Progenitor cell of endocrine pancreas (in vitro differentiated cells): ENCODE measurements around the gene CEACAM6. TPM values are rescaled to one million over a fixed set of nuclear protein-coding genes. Genes with fewer than 3 reads are reported as not detected.

Experiments used
- DNase-seq: peaks from one replicate; pipeline ENCODE4 v3.0.0; 2021; ENCODE audit warnings: low spot score; ENCODE audit not compliant: unreplicated experiment
- H3K27ac Mint-ChIP-seq: 2 replicates; pipeline ENCODE4 v1.8.0; 2021; ENCODE audit warnings: mild to moderate bottlenecking, moderate library complexity, mixed read lengths
- H3K27me3 Mint-ChIP-seq: 2 replicates; pipeline ENCODE4 v1.8.0; 2021; ENCODE audit warnings: mixed read lengths
- H3K36me3 Mint-ChIP-seq: 2 replicates; pipeline ENCODE4 v1.8.0; 2022; ENCODE audit warnings: mixed read lengths; ENCODE audit not compliant: insufficient read depth
- H3K4me1 Mint-ChIP-seq: 2 replicates; pipeline ENCODE4 v1.8.0; 2021; ENCODE audit warnings: low read depth, mixed read lengths
- H3K4me3 Mint-ChIP-seq: 2 replicates; pipeline ENCODE4 v1.8.0; 2021; ENCODE audit warnings: low read depth, mild to moderate bottlenecking, moderate library complexity, mixed read lengths
- H3K9me3 Mint-ChIP-seq: 2 replicates; pipeline ENCODE4 v1.8.0; 2021; ENCODE audit warnings: low read depth, mixed read lengths
- total RNA-seq: library from RNA; stranded (reverse); gene quantifications from 2 replicates; pipeline ENCODE4 v1.2.1, GENCODE V29; 2021
- TF ChIP-seq, protein P1 (sequence below): fragments of 200-600 bp; sonication (generic); IDR thresholded peaks from one replicate; pipeline ENCODE4 v1.5.0; 2021; ENCODE audit warnings: antibody characterized with exemption, mild to moderate bottlenecking; ENCODE audit not compliant: unreplicated experiment

The CEACAM6 gene
- total RNA-seq, 1 donor from 2014 or later, result 0.19 TPM

DNA sequence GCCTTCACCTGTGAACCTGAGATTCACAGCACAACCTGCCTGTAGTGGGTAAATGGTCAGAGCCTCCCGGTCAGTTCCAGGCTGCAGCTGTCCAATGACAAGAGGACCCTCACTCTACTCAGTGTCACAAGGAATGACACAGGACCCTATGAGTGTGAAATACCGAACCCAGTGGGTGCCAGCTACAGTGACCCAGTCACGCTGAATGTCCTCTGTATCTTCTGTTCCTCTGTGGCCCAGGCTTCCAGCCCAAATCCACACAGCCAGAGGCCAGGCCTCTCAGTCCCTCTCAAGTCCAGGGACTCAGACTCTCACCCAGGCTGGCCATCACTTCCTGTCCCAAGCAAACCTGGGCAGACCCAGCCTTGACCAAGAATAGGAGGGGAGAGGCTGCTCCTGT lies 51.8 kb downstream of the CEACAM6 start:
- TF ChIP-seq, protein P1, sequence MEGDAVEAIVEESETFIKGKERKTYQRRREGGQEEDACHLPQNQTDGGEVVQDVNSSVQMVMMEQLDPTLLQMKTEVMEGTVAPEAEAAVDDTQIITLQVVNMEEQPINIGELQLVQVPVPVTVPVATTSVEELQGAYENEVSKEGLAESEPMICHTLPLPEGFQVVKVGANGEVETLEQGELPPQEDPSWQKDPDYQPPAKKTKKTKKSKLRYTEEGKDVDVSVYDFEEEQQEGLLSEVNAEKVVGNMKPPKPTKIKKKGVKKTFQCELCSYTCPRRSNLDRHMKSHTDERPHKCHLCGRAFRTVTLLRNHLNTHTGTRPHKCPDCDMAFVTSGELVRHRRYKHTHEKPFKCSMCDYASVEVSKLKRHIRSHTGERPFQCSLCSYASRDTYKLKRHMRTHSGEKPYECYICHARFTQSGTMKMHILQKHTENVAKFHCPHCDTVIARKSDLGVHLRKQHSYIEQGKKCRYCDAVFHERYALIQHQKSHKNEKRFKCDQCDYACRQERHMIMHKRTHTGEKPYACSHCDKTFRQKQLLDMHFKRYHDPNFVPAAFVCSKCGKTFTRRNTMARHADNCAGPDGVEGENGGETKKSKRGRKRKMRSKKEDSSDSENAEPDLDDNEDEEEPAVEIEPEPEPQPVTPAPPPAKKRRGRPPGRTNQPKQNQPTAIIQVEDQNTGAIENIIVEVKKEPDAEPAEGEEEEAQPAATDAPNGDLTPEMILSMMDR, result no peak
- H3K9me3 Mint-ChIP-seq, result peaks cover 31% of the 10 kb centered on the region
- H3K27me3 Mint-ChIP-seq, result peaks cover 5% of the 10 kb centered on the region
- no peaks in the 10 kb centered on the region for H3K36me3 Mint-ChIP-seq
- no peak overlapping the region for H3K27ac Mint-ChIP-seq
- DNase-seq, result no peak
- no peaks in the 10 kb centered on the region for H3K4me1 Mint-ChIP-seq
- H3K4me3 Mint-ChIP-seq, result no peak overlapping the region

DNA sequence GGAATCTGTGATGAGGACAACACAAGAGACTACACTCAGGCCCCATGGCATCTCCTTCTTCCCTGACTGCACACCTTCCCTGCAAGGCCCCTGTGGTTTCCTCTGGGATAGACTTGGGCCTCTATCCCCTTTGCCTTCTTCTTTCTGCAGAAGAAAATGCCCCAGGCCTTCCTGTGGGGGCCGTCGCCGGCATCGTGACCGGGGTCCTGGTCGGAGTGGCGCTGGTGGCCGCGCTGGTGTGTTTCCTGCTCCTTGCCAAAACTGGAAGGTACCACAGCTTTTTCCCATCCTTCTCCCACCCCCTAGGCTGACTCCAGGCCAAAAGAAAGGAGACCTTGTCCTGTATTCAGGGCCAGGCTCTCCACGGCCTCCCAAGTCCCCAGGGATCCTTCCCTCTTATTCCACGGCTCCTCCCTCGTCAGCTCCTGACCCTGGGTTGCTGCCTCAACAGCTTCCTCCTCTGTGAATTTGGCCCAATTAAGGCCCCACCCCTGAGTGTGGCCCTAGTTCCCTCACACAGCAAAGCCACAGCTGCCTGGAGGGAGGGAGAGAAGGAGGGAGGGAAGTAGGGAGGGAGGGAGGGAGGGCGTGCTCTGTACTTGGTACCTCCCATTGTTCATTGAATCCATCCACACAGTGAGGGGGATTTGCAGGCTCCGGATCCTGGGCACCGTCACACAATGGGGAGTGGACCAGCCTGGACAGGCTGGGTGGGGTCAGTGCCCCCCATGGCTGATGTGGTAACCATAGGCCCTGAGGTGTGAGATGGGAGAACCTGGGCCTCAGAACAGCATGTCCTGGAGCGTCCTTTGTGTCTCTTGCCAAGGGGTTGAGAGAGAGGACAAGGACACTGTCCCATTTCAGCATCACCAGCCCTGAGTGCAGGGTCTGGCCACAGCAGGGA lies 53.6 kb downstream of the CEACAM6 start:
- Mint-ChIP-seq H3K36me3 (no peaks in the 10 kb centered on the region), H3K4me3 (no peak overlapping the region), H3K4me1 (no peaks in the 10 kb centered on the region), H3K27me3 (no peaks in the 10 kb centered on the region), H3K27ac (no peak overlapping the region), H3K9me3 (peaks cover 26% of the 10 kb centered on the region)
- TF ChIP-seq, protein P1, result no peak
- DNase-seq, result no peak

DNA sequence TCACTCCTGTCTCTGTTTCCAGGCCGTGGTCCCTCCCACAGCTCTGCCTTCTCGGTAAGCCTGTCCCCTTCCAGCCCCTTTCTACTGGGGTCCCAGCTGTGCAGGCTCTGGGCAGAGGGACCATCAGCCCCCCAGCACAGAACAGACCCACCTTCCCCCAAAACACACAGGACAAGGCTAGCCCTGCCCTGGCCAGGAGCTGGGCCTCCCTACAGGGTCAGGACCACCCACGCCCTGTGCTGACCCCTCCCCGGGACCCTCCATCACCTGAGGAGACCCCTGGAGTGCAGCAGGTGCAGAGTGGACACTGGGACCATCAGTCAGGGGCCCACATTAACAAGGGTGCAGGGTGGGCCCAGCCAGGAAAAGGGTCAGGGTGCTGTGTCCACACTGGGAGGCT lies 55.0 kb downstream of the CEACAM6 start:
- Mint-ChIP-seq H3K4me1 (no peaks in the 10 kb centered on the region), H3K27me3 (no peaks in the 10 kb centered on the region), H3K4me3 (no peak overlapping the region), H3K36me3 (no peaks in the 10 kb centered on the region), H3K27ac (no peak overlapping the region), H3K9me3 (peaks cover 20% of the 10 kb centered on the region)
- no peak for DNase-seq
- TF ChIP-seq, protein P1, result no peak

DNA sequence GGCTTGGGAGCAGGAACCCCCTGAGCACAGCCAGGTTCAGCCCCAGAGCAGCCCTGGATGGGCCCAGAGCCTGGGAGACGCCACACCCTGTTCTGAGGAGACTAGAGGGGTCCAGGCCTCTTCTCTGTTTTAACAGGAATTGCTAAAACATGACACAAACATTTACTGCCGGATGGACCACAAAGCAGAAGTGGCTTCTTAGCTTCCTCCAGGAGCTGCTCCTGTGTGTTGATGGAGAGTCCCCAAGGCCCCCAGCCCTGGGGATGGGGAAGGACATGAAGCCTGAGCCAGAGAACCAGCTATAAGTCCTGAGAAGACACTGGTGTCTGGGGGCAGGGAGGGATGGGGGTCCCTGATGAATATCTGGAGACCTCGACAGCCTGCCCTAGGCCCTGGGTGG lies 55.7 kb downstream of the CEACAM6 start:
- TF ChIP-seq, protein P1, result no peak
- no peak for DNase-seq
- Mint-ChIP-seq H3K27me3 (no peaks in the 10 kb centered on the region), H3K4me1 (no peaks in the 10 kb centered on the region), H3K4me3 (no peak overlapping the region), H3K27ac (no peak overlapping the region), H3K9me3 (peaks cover 15% of the 10 kb centered on the region), H3K36me3 (no peaks in the 10 kb centered on the region)

DNA sequence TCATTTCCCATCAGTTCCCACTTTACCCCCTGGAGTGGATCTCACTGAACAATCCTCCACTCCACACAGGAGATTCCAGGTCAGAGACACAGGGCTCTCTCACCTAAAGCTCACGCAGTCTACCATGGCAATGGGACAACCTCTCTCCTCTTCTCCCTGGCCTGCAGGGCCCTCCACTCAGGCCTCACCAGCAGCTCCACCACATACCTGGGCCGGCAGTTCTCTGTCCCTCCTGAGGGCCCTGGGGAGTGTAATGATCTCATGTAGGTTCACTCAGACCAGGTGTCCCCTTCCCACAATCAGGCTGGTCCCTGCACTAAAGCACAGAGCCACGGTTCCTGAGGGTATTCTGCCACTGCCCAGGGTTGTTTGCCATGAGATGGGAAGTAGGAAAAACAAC lies 56.7 kb downstream of the CEACAM6 start:
- peaks cover 12% of the 10 kb centered on the region for H3K9me3 Mint-ChIP-seq
- no peak overlapping the region for H3K27ac Mint-ChIP-seq
- TF ChIP-seq, protein P1, result no peak
- H3K4me3 Mint-ChIP-seq, result no peak overlapping the region
- no peaks in the 10 kb centered on the region for H3K27me3 Mint-ChIP-seq
- DNase-seq, result no peak
- H3K4me1 Mint-ChIP-seq, result no peaks in the 10 kb centered on the region
- no peaks in the 10 kb centered on the region for H3K36me3 Mint-ChIP-seq
